IPS DF 4.7 (cell line): Measurements from ENCODE around the gene OSM.

ENCODE experiments used
- DNase-seq: peaks from one replicate; pipeline ENCODE4 v3.0.0-alpha.2; 2013; ENCODE audit warnings: low spot score; ENCODE audit errors: extremely low read depth

Gene OSM

DNA sequence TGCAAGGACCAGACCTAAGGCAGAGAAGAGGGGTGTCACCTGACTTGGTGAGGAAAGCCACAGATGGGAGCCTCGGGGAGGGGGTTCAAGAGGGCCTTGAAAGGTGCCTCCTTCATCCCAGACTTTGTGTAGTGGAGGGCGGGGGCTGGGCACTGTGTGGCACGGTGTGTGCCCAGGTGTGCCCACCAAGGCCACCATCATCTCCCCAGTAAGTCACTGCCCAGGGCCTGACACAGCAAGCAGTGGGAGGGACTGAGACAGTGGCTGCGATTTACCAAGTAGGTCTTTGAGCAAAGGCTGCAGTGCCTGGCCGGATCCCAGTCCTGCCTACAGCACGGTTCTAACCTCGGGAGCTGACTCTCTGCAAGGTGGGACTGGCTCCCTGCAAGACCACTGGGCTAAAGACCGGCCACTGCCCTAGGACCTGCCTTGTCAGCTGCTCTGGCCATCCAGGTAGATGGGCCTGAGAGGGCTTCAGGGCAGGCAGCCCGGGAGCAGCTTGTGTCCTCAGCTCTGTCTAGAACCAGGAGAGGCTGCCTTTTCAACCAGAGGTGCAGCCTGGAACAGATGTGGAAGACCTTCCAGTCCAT lies 1.4 kb downstream of the OSM start:
- no peak for DNase-seq

DNA sequence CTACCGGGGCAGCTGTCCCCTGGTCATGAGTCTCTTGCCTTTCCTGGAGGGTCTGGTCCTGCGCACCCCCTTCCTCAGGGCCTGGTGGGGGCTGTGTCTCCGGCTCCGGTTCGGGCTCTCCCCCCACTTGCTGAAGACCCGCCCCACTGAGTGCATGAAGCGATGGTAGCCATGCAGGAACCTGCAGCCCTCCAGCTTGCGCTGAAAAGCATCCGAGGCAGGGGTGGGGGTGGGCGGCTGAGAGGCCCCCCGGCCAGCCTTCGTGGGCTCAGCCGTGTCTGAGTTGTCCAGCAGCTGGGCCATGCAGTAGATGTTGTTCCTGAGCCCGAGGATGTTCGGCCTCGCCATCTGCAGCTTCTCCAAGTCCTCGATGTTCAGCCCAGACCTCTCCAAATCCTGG lies 2.8 kb downstream of the OSM start:
- no peak for DNase-seq

DNA sequence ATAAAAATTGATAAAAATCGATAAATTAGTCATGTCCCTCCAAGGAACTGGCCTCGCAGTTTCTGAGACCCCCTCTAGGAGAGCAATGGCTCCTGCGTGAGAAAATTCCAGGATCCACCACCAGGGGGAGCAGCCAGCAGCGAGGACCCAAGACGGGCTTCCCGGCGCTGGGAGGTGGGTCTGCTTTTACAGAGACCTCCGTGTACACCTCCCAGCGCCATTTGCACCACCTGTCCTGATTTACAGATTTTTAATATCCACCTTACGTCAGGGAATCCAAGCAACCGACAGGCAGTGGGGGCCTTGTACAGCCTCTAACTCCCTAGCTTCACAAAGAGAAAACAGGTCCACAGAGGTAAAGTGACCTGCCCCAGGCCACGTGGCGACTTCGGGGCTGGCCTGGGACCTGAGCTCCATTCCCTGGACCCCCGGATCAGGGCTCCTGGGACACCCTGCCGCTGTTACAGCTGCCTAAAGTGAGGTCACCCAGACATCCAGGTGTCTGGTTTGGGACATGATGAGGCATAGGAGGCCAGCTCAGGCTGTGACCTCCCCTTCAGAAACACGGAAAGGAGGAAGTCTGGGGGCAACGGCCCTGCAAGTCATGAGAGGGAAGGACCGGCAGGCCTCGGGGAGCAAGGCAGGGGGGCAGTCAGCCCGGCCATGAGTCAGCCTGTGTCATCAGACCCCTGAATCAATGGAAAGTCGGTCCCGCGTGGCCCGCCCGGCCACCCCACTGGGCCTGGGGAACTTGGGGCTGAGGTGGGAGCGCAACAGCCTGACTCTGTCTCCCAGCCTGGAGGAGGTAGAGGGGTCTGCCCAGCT lies 3.5 kb downstream of the OSM start:
- no peak for DNase-seq

GRCh38 chr22:30262112-30262511 lies 4.5 kb downstream of the OSM start:
- DNase-seq, result no peak

- DNase-seq, result no peak
Measured at GRCh38 chr22:30261134-30261533, 5.5 kb downstream of the OSM start.

- DNase-seq, result no peak
Measured at GRCh38 chr22:30260682-30261081, 6.0 kb downstream of the OSM start.

DNA sequence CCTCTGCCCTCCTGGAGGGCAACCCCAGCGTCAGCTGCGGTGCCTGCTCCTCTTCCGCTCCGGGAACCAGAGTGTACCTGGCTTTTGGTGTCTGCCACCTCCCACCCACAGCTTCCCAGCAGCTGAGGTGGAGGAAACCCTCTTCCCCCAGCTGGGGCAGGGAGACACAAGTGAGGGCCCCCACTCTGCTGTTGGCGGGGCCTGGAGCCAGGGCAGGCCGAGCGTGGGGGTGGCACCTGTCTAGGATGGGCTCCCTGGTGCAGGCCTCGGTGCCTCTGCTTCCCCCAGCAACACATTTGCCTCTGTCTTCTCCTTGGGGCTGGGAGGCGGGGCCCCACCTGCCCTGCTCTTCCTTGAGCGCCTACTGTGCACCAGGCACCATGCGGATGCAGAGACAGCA lies 6.4 kb downstream of the OSM start:
- no peak for DNase-seq

DNA sequence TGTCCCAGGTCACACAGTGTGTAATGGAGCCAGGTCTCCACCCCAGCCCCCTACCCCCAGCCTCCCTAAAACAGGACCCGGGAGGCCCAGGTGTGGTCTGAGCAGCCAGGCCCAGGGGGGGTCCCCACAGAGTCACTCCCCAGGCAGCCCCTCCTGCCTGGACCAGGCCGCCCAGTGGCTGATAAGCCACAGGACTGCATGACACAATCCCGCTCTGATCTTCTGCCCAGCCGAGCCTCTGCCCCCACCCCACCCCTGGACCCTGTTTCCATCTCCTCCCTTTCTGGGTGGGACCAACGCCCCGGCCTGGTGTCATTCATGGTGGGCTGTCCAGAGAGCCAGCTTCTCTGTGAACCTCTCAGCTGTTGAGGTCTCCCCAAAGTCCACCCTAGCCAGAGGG lies 12.3 kb downstream of the OSM start:
- DNase-seq, result no peak

- no peak for DNase-seq
Measured at GRCh38 chr22:30253205-30253852, 13.3 kb downstream of the OSM start.

GRCh38 chr22:30252411-30253204 lies 14.0 kb downstream of the OSM start:
- no peak for DNase-seq

- DNase-seq, result no peak
Measured at GRCh38 chr22:30251711-30252110, 14.9 kb downstream of the OSM start.

- DNase-seq, result no peak
Measured at GRCh38 chr22:30250661-30251267, 15.9 kb downstream of the OSM start.

DNA sequence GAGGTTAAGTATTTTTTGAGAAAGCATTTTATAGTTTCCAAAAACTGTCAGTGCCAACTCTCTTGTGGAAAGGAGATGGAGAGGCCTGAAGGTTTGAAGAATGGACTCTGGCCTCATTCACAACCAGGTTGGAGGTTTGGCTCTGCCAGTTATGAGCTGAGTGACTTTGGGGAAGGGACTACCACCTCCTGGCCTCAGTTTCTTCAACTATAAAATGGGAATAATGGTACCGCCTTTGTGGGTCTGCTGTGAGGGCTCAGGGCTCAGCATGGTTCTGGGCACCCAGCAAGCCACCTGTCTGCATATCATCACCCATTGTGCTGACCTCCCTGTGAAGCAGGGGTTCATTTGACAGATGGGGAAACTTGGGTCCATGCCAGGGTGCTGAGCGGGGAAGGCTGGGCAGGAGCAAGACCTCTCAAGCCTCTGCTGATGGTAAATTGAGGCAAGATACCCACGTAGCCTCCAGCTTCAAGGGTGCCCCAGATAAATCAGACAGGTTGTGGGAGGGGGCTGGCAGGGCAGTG lies 16.5 kb downstream of the OSM start:
- no peak for DNase-seq

DNA sequence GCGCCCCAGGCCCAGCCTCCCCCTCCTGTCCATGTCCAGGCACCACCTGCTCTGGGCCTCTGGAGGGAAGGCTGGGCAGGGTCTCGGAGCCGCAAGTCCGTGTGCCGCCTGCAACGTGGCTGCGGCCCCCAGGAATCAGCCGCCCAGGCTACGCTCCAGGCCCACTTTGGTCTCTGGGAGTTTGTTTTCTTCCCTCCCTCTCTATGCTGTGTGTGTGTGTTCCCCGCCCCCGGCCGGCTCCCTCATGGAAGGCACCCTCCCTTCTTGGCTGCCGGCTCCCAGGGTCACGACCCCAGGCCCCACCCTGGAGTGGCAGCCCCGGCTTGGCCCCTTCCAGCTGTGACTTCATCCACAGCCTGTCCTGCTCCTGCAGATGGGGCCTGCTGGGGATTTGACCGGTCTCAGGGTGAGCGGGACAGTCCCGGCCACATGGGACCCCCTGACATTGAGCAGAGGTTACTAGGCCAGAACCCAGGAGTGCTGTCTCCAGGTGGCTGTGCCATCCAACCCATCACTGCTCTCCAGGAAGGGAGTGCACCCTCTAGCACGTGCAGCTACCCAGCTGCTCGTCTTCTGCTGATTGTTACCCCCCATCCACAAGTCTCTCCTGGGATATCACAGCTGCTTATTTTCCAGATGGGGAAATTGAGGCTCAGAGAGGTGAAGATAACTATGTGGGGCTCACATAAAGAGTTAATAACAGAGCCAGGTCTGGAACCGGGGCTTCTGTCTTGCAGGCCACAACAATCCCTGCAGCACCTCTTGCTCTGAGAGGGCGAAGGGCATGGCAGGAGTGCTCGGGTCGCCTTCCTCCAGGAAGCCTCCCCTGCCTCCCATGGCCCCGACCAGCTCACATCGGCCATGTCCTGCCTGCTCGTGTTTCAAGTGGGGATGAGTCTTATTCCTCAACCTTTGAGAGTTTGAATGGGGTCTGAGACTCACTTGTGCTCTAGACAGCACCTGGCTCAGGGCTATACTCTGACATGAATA lies 17.3 kb downstream of the OSM start:
- no peak for DNase-seq

DNA sequence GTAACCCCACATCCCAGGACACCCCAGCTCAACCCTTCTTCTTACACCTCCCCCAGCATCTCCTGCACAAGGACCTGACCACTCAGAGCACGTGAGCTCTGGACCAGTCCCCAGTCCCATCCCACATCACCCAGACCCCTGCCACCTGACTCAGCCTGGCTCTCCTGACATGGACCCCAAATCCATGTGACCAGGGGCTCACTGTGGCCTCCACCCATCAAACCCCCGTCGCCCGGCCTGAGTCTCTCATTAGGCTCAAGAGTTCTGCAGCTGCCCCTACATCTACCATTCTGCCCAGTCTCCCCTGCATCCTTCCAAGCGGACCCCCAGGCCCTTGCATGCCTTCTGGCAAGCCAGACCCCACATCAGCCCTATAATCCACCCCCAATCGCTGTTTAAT lies 18.2 kb downstream of the OSM start:
- no peak for DNase-seq

DNA sequence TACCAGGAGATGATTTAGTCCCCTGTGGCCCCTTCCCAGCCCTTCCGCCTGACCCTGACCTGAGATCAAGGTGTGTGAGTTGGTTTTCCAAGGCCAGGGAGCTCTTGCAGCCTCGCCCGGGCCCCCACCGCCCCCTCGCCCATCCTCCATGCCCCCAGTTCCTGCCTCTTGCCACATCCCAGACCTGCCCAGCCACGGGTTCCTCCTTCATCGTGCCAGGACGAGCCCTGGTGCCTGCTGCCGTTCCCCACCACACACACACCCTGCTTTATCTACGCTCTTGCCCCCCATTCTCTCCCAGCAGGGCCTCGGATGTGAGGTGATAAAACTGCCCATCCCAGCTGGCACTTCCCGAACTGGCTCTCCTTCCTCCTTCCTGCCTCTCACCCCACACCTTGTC lies 18.7 kb downstream of the OSM start:
- no peak for DNase-seq

- no peak for DNase-seq
Measured at GRCh38 chr22:30247561-30247960, 19.1 kb downstream of the OSM start.

- no peak for DNase-seq
Measured at GRCh38 chr22:30246814-30247376, 19.8 kb downstream of the OSM start.

DNA sequence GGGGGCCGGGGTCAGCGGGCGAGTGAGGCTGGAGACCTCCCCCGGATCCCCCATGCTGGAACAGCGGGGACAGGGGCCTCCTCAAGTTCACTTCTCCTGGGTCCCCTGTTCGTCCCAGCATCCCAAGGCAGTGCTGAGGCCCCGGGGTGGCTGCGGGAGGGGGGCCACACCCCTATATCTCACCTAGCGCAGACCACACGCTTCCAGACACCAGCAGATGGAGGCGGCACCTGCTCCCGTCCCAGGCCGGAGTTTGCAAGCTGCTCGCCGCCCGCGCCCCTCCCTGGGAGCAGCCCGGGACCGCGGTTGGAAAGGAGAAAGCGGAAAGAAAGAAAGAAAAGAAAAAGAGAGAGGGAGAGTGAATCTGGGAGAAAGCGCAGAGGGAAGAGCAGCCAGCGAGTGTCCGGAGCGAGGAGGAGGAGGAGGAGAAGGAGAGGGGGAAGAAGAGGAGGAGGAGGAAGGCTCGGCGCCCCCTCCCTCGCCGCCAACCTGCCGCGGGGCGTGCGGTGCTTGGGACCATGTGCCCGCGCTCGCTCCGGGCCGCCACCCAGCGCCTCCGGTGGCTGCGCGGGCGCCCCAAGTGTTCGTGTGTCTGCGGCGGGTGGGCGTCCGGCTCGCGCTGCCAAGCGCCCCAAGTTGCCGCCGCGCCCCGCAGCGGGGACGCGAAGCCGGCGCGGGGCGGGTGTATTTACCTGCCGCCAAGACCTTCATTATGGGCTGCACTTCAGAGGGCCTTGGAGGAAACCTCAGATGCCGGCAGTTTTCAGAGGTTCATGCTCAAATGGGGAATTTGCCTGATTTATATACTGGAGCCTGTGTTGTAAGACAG lies 20.5 kb downstream of the OSM start, which contains the start of gene LIF:
TSS of gene LIF (minus strand) at position 775 of the 829 bp plus-strand sequence. CDS start at position 711, 64 bp downstream.
- DNase-seq, result no peak
